ENCODE data around the gene ATP2B2.

DNA sequence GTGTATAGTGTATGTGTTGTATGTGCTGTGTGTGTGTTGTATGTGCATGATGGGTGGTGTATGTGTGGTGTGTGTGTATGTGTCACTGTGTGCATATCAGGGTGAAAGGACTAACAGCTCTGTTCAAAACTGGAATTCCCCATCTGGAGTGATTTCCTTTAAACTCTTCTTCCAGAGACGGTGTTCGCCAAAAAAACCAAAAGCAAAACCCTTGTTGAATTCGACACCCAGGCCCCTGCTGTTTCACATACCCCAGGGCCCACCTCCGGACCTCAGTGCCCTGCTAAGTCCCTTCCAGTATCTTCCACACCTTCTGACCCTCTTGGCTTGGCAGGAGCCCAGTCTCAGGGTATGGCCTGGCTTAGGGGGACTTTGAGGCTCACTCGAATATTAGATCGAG, 139.6 kb downstream of the ATP2B2 start:
- TF ChIP-seq, protein P1, sequence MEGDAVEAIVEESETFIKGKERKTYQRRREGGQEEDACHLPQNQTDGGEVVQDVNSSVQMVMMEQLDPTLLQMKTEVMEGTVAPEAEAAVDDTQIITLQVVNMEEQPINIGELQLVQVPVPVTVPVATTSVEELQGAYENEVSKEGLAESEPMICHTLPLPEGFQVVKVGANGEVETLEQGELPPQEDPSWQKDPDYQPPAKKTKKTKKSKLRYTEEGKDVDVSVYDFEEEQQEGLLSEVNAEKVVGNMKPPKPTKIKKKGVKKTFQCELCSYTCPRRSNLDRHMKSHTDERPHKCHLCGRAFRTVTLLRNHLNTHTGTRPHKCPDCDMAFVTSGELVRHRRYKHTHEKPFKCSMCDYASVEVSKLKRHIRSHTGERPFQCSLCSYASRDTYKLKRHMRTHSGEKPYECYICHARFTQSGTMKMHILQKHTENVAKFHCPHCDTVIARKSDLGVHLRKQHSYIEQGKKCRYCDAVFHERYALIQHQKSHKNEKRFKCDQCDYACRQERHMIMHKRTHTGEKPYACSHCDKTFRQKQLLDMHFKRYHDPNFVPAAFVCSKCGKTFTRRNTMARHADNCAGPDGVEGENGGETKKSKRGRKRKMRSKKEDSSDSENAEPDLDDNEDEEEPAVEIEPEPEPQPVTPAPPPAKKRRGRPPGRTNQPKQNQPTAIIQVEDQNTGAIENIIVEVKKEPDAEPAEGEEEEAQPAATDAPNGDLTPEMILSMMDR (conservative IDR thresholded peaks at IDR 0.05; ENCODE audit: low read length): no peak
- no peak for TF ChIP-seq EZH2phosphoT487 (IDR thresholded peaks at IDR 0.05; ENCODE audit: borderline replicate concordance, low read depth, low read length)
